ENCODE results near the gene POU2F2.

POU2F2 gene

GRCh38 chr19:42071247-42071646, 61.0 kb downstream of the POU2F2 start:
- no peak for TF ChIP-seq CTCF (IDR thresholded peaks at IDR 0.05)
- H3K27ac ChIP-seq, result no peak overlapping the region
- DNase-seq (ENCODE audit: low spot score), result no peak
- H3K4me3 ChIP-seq, result no peak overlapping the region

GRCh38 chr19:42069619-42070351, 62.5 kb downstream of the POU2F2 start, which contains the start of gene GRIK5:
Gene GRIK5, minus strand, starts transcription at chr19:42070206. Its CDS starts 4,436 bp downstream, at chr19:42065770.
- H3K27ac ChIP-seq, result peak within 1 kb of the TSS; percentile 58 to 76

GRCh38 chr19:42068756-42069571, 63.3 kb downstream of the POU2F2 start:
- TF ChIP-seq CTCF (IDR thresholded peaks at IDR 0.05), result no peak
- Histone ChIP-seq H3K27ac (peak overlapping the region; percentile 58 to 76), H3K4me3 (peak overlapping the region; percentile 71)
- DNase-seq (ENCODE audit: low spot score), result peak; percentile 66

More at GRCh38 chr19:42069619-42070351, 62.5 kb downstream of the POU2F2 start, which contains the start of gene GRIK5:
- DNase-seq (ENCODE audit: low spot score), result no peak
- no peak for TF ChIP-seq CTCF (IDR thresholded peaks at IDR 0.05)
- H3K4me3 ChIP-seq, result peak within 1 kb of the TSS; percentile 71

- H3K4me3 ChIP-seq, result peak overlapping the region; percentile 71
- DNase-seq (ENCODE audit: low spot score), result no peak
- TF ChIP-seq CTCF (IDR thresholded peaks at IDR 0.05), result no peak
- H3K27ac ChIP-seq, result peak overlapping the region in 1 of 2 donors; percentile 58
Measured at GRCh38 chr19:42068361-42068755, 63.9 kb downstream of the POU2F2 start.

GRCh38 chr19:42067315-42067888, 64.8 kb downstream of the POU2F2 start:
- no peak for DNase-seq (ENCODE audit: low spot score)
- TF ChIP-seq CTCF (IDR thresholded peaks at IDR 0.05), result no peak
- Histone ChIP-seq H3K27ac (no peak overlapping the region), H3K4me3 (no peak overlapping the region)

GRCh38 chr19:42066075-42066754, 66.0 kb downstream of the POU2F2 start:
- no peak for TF ChIP-seq CTCF (IDR thresholded peaks at IDR 0.05)
- no peak overlapping the region for H3K27ac ChIP-seq
- no peak for DNase-seq (ENCODE audit: low spot score)
- no peak overlapping the region for H3K4me3 ChIP-seq
